K562 (cell line): ENCODE measurements around the gene PTPRT. TPM values are rescaled to one million over a fixed set of nuclear protein-coding genes. Genes with fewer than 3 reads are reported as not detected.

Experiments used
- ATAC-seq: fragments of 200-7000 bp; cut with Tn5 transposase; 3 replicates; pipeline ENCODE4 v1.9.1; 2020; ENCODE audit warnings: moderate library complexity
- BruUV-seq: library from RNA; stranded (reverse); fragments of 400-500 nt; replicated peaks from 2 replicates; lab custom pipeline; 2021; lab: Mats Ljungman, UMichigan
- CTCF ChIA-PET: fragments of 300-600 bp; formaldehyde crosslinking; extraction: SDS; loops from one replicate; lab custom pipeline; 2021; ENCODE audit warnings: low intra/inter-chr PET ratio; lab: Yijun Ruan, JAX
- POLR2A ChIA-PET: fragments of 300-600, 350-650 bp; sonication (Branson Sonifier 250); formaldehyde crosslinking; extraction: SDS; loops from one replicate; lab custom pipeline; 2021; ENCODE audit warnings: antibody characterized with exemption, inconsistent platforms; lab: Yijun Ruan, JAX
- DNase-seq, 4 experiments: peaks; one replicate each; pipeline versions ENCODE4 v3.0.0 to v3.0.0-alpha.2; 2011 to 2018; ENCODE audit warnings: low spot score in 3 of 4, mixed read lengths in 3 of 4; ENCODE audit errors: extremely low read depth in 1 of 4
- FAIRE-seq: peaks from 2 replicates; lab custom pipeline; 2011; peaks lifted over from hg19 to GRCh38; lab: Jason Lieb, UNC
- H2AFZ ChIP-seq: 2 replicates; pipeline ENCODE4 v1.6.0; 2011; ENCODE audit warnings: low read depth, low read length, control low read depth, inconsistent platforms
- H3K27ac ChIP-seq: fragments of 200-600 bp; 3 replicates; pipeline ENCODE4 v1.8.0; 2011; ENCODE audit warnings: low read depth, mild to moderate bottlenecking, control low read depth, inconsistent platforms, low read length, moderate library complexity, mixed read lengths; ENCODE audit errors: extremely low read depth
- H3K27me3 ChIP-seq, 2 experiments: fragments of 300-600 bp in 1 of 2; 2 replicates in 1 of 2; 3 replicates in 1 of 2; pipeline versions ENCODE4 v1.6.0 to v1.8.0; 2011; ENCODE audit warnings: inconsistent platforms in 2 of 2, low read length in 2 of 2, mild to moderate bottlenecking in 1 of 2, mixed read lengths in 1 of 2, moderate library complexity in 1 of 2; ENCODE audit not compliant: control insufficient read depth in 2 of 2, insufficient read depth in 2 of 2
- H3K36me3 ChIP-seq: fragments of 300-600 bp; 3 replicates; pipeline ENCODE4 v1.8.0; 2011; ENCODE audit warnings: mild to moderate bottlenecking, low read length, inconsistent platforms; ENCODE audit not compliant: control insufficient read depth, insufficient read depth
- H3K4me1 ChIP-seq, 2 experiments: fragments of 200-600 bp in 1 of 2; replicated peaks in 1 of 2; 2 replicates in 1 of 2; 3 replicates in 1 of 2; pipeline versions ENCODE4 v1.5.1 to v1.8.0; 2011; ENCODE audit warnings: inconsistent platforms in 2 of 2, low read length in 2 of 2, mild to moderate bottlenecking in 1 of 2, mixed read lengths in 1 of 2, moderate library complexity in 1 of 2; ENCODE audit not compliant: control insufficient read depth in 2 of 2, insufficient read depth in 2 of 2
- H3K4me2 ChIP-seq: 2 replicates; pipeline ENCODE4 v1.6.1; 2011; ENCODE audit warnings: low read length, control low read depth, inconsistent platforms, mixed read lengths; ENCODE audit not compliant: insufficient read depth
- H3K4me3 ChIP-seq: fragments of 200-600 bp; sonication (generic), shearing (Covaris generic); 2 replicates; pipeline ENCODE4 v1.5.1; 2016; ENCODE audit warnings: control low read depth, inconsistent platforms
- H3K79me2 ChIP-seq: fragments of 200-600 bp; 3 replicates; pipeline ENCODE4 v1.8.0; 2011; ENCODE audit warnings: low read length, inconsistent platforms; ENCODE audit not compliant: control insufficient read depth, insufficient read depth
- H3K9ac ChIP-seq, 2 experiments: 2 replicates each; pipeline versions ENCODE4 v1.6.0 to v1.6.1; 2011; ENCODE audit warnings: low read depth in 2 of 2, low read length in 2 of 2, control low read depth in 1 of 2, inconsistent platforms in 1 of 2, mild to moderate bottlenecking in 1 of 2, mixed read lengths in 1 of 2; ENCODE audit not compliant: insufficient read depth in 1 of 2
- H3K9me1 ChIP-seq: one replicate; pipeline ENCODE4 v1.6.0; 2011; ENCODE audit warnings: inconsistent platforms, mild to moderate bottlenecking, low read length, moderate library complexity; ENCODE audit not compliant: control insufficient read depth, insufficient read depth
- H3K9me3 ChIP-seq: replicated peaks from 2 replicates; pipeline ENCODE4 v1.5.1; 2011; ENCODE audit warnings: low read depth, low read length, inconsistent platforms; ENCODE audit not compliant: control insufficient read depth, insufficient read depth
- H4K20me1 ChIP-seq: replicated peaks from 2 replicates; pipeline ENCODE4 v1.6.1; 2011; ENCODE audit warnings: low read length, inconsistent platforms, mixed read lengths; ENCODE audit not compliant: control insufficient read depth, insufficient read depth
- EP300 ChIP-seq: IDR thresholded peaks from 2 replicates; pipeline ENCODE4 v1.6.1; 2012; ENCODE audit warnings: low read length, improper control_type of control experiment
- NR2C1 ChIP-seq, 2 experiments: fragments of 450-650 bp; IDR thresholded peaks; 2 replicates each; pipeline ENCODE4 v1.6.1; 2017; ENCODE audit warnings: mild to moderate bottlenecking in 2 of 2, antibody characterized with exemption in 1 of 2, inconsistent platforms in 1 of 2, missing compliant biosample characterization in 1 of 2, missing genetic modification characterization in 1 of 2
- RFX1 ChIP-seq: fragments of 450-650 bp; IDR thresholded peaks from 2 replicates; pipeline ENCODE4 v1.6.1; 2016; ENCODE audit warnings: mild to moderate bottlenecking, moderate library complexity
- SOX6 ChIP-seq: fragments of 450-650 bp; IDR thresholded peaks from 2 replicates; pipeline ENCODE4 v1.6.1; 2014; ENCODE audit warnings: mild to moderate bottlenecking
- STAG1 ChIP-seq: sonication (generic); formaldehyde crosslinking; IDR thresholded peaks from 2 replicates; pipeline ENCODE4 v1.5.0; 2020; ENCODE audit warnings: missing genetic modification reagents, borderline replicate concordance
- ZKSCAN3 ChIP-seq: fragments of 250-450 bp; sonication (Bioruptor Pico); IDR thresholded peaks from 2 replicates; pipeline ENCODE4 v1.4.0; 2020
- ZNF133 ChIP-seq: fragments of 250-450 bp; sonication (Bioruptor Pico); IDR thresholded peaks from 2 replicates; pipeline ENCODE4 v1.4.0; 2020; ENCODE audit warnings: mild to moderate bottlenecking
- ZNF184 ChIP-seq: sonication (generic); formaldehyde crosslinking; IDR thresholded peaks from 2 replicates; pipeline ENCODE4 v1.5.0; 2020; ENCODE audit warnings: missing genetic modification reagents
- ZNF589 ChIP-seq: fragments of 200-800 bp; sonication (Bioruptor generic); IDR thresholded peaks from 2 replicates; pipeline ENCODE4 v1.6.1; 2016; ENCODE audit warnings: low read depth, missing genetic modification characterization, missing compliant biosample characterization
- ZNF780A ChIP-seq: fragments of 250-450 bp; sonication (Bioruptor Pico); IDR thresholded peaks from 2 replicates; pipeline ENCODE4 v1.5.0; 2021; ENCODE audit warnings: mild to moderate bottlenecking
- in situ Hi-C: fragments of 300-500 bp; cut with MboI; formaldehyde crosslinking; loops from 4 replicates; pipeline ENCODE4 v1.15.0; 2018; ENCODE audit warnings: inconsistent platforms, mixed read lengths
- intact Hi-C: fragments of 100-400 bp; cut with micrococcal nuclease; formaldehyde crosslinking; loops from 2 replicates; pipeline ENCODE4 v1.14.2; 2022
- polyA plus RNA-seq, 8 experiments: library from polyadenylated mRNA; depleted of rRNA in 4 of 8; stranded (reverse) in 5 of 8; unstranded in 3 of 8; fragments of >200 nt; fragmentation: Nextera tagmentation in 2 of 8; fragmentation: Illumina TruSeq in 1 of 8; extraction: Ambion mirVana in 2 of 8; extraction: Trizol in 1 of 8; gene quantifications; 2 replicates each; pipeline versions ENCODE4 v1.2.1 to v1.2.3, GENCODE V29; 2011 to 2014; ENCODE audit warnings: inconsistent platforms in 1 of 8, missing spikeins in 1 of 8
- total RNA-seq, 7 experiments: library from RNA; depleted of rRNA in 6 of 7; stranded (reverse); fragments of >200 nt in 6 of 7; fragmentation: Illumina TruSeq in 2 of 7; extraction: Trizol in 2 of 7; gene quantifications; 2 replicates each; pipeline versions ENCODE4 v1.2.1 to v1.2.3, GENCODE V29; 2011 to 2021; ENCODE audit warnings: low replicate concordance in 1 of 7
- TF ChIP-seq, protein P1 (sequence below): fragments of 250-450 bp; sonication (Bioruptor Pico); IDR thresholded peaks from 2 replicates; pipeline ENCODE4 v1.4.0; 2020; ENCODE audit warnings: mild to moderate bottlenecking, moderate library complexity

PTPRT gene
- total and polyA plus RNA-seq, 9 of the 15 experiments (the other 6 are each of a cell fraction or from before 2014, with no cell fraction given), result not detected

DNA sequence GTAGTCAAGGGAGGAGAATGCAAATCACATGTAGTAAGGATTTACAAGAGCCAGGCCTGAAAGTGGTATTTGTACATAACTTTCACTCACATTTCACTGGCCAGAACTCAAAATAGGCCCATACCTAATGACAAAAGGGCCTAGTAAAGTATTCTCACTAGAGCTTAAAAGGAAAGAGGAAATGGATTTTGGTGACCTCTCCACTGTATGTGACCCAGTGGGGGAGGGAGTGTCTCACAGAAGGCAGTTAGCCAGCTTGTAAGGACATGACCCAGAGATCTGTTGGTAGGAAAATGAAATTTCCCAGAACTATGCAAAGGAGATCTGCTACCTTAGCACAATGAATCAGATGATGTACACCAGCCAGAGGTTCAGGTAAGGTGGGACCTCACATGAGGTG, 124.4 kb downstream of the PTPRT start:
- no TSS peak for BruUV-seq
- Histone ChIP-seq H3K4me3 (no peak overlapping the region), H3K4me2 (no peak overlapping the region), H3K79me2 (no peaks in the 10 kb centered on the region), H4K20me1 (no peaks in the 10 kb centered on the region), H3K9ac (no peak overlapping the region), H3K4me1 (no peaks in the 10 kb centered on the region), H3K9me1 (no peaks in the 10 kb centered on the region), H3K9me3 (no peaks in the 10 kb centered on the region), H2AFZ (no peak overlapping the region), H3K27ac (no peak overlapping the region), H3K36me3 (no peaks in the 10 kb centered on the region), H3K27me3 (no peaks in the 10 kb centered on the region)
- POLR2A ChIA-PET, result no interaction called here
- CTCF ChIA-PET, result no interaction called here
- in situ Hi-C loops, result no loop called here
- no peak for DNase-seq
- intact Hi-C loops, result no loop called here
- no peak for TF ChIP-seq ZNF589
- no peak for TF ChIP-seq RFX1
- TF ChIP-seq SOX6, result no peak
- TF ChIP-seq STAG1 (CRISPR knock-in tag), result no peak
- no peak for TF ChIP-seq ZNF184 (CRISPR knock-in tag)
- no peak for TF ChIP-seq NR2C1 (IDR thresholded peaks at IDR 0.05)
- no peak for TF ChIP-seq NR2C1 (tag; IDR thresholded peaks at IDR 0.05)
- no peak for TF ChIP-seq ZNF133
- no peak for TF ChIP-seq EP300
- TF ChIP-seq, protein P1, sequence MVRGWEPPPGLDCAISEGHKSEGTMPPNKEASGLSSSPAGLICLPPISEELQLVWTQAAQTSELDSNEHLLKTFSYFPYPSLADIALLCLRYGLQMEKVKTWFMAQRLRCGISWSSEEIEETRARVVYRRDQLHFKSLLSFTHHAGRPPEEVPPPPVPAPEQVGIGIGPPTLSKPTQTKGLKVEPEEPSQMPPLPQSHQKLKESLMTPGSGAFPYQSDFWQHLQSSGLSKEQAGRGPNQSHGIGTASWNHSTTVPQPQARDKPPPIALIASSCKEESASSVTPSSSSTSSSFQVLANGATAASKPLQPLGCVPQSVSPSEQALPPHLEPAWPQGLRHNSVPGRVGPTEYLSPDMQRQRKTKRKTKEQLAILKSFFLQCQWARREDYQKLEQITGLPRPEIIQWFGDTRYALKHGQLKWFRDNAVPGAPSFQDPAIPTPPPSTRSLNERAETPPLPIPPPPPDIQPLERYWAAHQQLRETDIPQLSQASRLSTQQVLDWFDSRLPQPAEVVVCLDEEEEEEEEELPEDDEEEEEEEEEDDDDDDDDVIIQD (CRISPR knock-in tag), result no peak
- TF ChIP-seq ZNF780A (CRISPR knock-in tag), result no peak
- TF ChIP-seq ZKSCAN3 (CRISPR knock-in tag), result no peak
- no peak for ATAC-seq
- FAIRE-seq, result no peak
